Measurements from ENCODE around the gene FRMD8.
"Not testable (repeated sequence)": the region's sequence is repeated elsewhere in the genome, so short reads cannot be mapped to it uniquely, and the experiment has no call there.

Gene FRMD8

DNA sequence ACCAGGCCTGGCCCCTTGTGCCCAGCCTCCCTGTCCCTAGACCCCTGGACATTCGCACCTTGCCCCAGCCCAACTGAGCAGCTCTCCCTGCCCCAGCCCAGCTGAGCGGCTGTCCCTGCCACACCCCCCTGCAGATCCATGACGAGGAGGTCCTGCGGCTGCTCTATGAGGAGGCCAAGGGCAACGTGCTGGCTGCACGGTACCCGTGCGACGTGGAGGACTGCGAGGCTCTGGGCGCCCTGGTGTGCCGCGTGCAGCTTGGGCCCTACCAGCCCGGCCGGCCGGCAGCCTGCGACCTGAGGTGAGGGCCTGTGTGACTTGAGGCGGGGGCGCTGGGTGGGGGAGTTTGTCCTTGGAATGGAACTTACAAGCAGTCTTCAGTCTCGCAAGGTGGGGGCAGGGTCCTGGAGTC, 7.7 kb downstream of the FRMD8 start:
- no peak for DNase-seq

DNA sequence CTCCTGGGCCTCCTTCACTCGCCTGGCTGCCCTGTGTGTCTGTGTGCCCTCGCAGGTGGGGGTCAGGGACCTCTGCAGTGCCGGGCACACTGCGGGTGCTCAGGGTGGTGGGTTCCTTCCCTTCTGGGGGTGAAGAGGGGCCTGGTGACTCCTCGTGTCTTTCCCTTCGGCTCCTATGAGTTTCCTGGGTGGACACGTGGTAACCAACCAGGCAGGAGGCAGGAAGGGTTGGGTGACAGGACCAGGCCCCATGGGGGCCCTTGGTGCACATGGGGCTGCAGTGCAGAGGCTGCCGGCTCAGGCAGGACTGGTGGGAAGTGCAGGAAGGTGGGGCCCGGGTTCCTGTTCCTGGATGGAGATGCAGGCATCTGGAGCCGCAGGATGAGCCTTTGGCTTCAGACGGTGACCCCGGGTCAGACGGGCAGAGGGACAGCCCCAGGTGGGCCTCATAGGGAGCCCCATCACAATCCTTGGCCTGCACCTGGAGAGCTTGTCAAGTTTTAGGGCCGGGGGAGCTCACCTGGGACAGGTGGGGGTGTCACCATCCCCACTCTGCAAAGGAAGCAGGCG, 9.6 kb downstream of the FRMD8 start:
- no peak for DNase-seq

DNA sequence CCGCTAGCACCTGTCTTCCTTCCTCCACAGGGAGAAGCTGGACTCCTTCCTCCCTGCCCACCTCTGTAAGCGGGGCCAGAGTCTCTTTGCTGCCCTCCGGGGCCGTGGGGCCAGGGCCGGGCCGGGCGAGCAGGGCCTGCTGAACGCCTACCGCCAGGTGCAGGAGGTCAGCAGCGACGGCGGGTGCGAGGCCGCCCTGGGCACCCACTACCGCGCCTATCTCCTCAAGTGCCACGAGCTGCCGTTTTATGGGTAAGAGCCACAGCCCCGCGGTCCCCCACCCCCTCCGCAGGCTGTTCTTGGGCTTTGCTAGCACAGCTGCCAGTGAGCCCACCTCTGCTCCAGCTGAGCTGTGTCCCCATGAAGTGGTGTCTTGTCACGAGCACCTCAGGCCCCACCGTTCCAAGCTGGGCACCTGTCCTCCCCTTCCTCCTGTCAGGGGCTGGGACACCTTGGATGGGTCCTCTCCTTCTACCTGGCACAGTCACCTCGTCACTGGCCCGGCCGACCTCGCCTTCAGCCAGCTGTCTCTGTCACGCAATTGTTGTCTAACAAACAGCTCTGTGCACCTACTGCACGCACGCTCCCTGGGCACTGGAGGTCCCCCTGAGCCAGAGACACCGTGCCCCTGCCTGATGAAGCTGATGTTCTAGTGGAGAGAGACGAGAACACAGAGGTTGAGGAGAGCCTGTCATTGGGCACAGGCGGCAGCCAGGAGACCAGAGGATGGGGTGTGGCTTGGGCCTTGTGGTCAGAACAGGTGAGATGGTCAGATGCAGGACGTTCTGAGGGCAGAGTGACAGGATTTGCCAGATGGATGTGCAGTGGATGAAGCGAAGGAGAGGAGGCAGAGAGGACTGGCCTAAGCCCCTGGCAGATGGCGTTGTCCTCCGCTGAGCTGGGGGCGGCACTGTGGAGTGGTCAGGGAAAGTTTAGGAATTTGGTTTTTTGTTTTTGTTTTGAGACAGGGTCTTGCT, 10.6 kb downstream of the FRMD8 start:
- no peak for DNase-seq

DNA sequence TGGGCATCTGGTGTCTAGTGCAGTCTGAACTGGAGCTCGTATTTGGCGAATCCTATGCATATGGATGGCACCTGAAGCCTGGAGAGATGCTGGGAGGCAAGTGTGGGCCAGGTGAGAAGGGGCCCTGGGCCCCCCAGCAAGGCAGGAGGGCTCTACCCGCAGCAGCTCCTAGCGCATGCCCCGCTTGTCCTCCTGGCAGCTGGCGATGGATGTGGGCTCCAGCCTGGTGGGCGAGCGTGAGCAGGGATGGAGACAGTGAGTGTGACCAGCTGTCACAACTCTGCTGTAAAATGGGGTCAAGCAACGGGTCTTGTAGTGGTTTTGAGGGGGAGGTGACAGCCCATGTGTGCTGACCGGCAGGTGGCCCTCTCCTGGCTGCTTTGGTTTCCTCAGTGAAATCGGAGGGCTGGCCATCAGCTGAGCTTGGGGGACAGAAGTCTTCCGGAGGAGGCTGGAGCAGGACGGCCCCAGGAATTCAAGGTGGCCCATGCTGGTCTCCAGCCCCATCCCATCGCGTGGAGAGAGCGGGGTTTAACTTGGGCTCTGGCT, 12.0 kb downstream of the FRMD8 start:
- DNase-seq, result no peak

DNA sequence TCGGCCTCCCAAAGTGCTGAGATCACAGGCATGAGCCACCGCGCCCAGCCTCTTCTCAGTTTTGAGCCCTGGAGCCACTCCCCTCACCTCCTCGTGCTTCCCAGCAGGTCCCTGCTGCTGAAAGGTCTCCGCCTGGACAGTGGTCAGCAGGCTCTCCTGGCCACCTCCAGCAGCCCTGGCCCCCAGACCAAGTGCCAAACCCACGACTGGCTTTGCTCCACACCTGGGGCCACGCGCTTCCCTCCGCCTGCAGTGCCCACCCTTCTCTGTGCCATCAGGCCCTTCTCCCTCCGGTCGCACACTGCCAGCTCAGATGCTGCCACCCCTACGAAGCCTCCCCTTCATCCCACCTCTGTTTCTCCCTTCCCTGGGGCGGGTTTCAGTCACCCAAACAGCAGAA, 12.8 kb downstream of the FRMD8 start:
- no peak for DNase-seq

DNA sequence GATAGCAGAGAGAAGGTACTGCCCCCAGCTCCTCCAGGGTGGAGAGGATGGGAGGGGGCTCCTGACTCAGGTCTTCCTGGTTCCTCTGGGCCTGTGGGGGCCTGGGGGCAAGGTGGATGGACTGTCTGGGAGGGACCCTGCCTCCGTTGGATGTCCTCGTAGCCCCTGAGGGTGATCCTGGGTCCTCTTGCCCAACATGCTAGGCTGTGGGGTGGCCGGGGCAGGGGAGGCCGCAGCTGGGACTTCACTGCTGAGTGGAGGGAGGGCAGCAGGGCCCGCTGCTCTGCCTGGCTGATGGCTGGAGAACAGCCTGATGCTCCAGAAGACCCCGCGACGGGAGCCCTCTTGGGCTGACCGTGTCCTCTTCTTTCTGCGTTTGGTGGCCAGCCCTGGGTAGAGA, 13.4 kb downstream of the FRMD8 start:
- DNase-seq, result no peak

DNA sequence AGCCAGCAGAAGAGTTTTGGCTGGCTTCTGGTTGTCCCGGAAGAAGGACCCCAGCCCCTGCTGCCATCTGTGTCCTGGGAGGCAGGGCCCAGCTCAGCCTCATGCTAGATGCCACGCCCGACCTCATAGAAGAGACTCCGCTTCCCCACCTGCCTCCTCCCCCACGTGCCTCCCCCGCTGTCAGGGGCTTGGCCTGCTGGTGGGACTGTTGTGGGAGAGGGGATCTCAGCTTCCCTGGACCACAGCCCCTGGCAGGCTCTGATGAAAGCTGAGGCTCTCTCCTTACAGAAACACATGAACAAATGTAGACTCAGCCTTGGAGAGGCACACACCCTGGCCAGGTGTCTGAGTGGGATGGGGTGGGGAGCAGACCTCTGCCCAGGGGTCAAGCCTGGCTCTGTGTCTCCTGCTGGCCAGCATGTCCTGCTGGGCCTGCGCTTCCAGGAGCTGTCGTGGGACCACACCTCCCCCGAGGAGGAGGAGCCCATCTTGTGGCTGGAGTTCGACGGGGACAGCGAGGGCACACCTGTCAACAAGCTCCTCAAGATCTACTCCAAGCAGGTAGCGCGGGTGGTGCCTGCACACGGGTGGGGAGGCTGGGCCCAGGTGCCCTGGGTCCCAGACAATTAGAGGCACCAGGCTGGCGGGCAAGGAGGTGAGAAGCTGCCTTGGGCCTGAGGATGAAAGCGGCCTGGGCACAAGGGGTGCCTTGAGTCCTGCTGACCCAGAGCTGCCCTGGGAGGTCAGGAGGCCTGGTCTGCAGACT, 14.1 kb downstream of the FRMD8 start:
- DNase-seq, result no peak

DNA sequence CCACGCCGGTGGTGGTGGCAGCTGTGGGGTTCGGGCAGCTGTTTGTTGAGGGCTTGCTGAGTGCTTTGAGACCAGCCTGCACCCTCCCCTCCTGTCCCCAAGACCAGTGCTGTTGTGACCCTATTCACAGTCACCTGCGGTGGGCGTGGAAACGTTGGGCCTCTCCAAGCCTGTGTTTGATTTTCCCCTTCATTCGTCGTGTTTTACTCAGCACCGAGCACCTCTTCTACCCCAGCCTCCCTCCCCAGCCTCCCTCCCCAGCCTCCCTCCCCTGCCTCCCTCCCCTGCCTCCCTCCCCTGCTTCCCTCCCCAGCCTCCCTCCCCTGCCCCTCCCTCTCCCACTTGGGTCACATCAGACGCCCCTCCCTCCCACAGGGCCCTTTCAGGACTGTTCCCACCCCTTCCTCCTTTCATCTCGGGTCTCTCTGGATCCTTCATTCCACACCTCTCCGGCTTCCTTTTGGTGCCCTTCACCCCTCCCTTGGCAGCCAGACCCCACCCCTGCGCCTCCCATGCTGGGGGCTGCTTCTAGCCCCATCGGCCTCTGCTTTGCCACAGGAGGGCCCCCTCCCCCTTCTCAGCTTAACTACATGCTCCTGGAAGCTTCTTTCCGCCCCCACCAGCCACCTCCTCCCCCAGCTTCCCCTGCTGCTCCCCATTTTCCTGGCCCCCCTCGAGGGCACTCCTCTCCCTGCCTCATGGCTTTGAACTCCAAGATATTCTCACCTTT, 14.8 kb downstream of the FRMD8 start:
- DNase-seq, result no peak

DNA sequence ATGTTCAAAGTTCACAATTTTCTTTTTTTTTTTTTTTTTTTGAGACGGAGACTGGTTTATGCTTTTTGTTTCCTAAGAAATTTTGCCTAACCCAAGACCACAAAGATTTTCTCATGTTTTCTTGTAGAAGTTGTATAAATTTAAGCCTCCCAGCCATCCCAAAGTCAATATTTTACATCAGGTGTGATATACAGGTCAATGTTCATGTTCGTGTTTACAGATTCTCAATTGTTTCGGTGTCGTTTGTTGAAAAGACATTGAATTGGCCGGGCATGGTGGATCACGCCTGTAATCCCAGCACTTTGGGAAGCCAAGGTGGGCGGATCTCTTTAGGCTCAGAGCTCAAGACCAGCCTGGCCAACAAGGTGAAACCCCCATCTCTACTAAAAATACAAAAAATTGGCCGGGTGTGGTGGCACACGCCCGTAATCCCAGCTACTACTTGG, 15.4 kb downstream of the FRMD8 start:
- DNase-seq, result no peak

DNA sequence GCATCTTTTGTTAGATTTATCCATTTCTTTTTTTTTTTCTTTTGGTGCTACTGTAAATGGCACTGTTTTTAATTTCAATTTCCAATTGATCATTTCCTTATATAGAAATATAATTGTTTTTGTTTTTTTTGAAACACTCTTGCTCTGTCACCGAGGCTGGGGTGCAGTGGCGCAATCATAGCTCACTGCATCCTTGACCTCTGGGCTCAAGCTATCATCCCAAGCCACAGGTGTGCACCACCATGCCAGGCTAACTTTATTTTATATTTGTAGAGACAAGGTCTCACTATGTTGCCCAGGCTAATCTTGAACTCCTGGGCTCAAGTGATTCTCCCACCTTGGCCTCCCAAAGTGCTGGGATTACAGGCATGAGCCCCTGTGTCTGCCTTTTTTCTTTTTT, 16.4 kb downstream of the FRMD8 start:
- no peak for DNase-seq

DNA sequence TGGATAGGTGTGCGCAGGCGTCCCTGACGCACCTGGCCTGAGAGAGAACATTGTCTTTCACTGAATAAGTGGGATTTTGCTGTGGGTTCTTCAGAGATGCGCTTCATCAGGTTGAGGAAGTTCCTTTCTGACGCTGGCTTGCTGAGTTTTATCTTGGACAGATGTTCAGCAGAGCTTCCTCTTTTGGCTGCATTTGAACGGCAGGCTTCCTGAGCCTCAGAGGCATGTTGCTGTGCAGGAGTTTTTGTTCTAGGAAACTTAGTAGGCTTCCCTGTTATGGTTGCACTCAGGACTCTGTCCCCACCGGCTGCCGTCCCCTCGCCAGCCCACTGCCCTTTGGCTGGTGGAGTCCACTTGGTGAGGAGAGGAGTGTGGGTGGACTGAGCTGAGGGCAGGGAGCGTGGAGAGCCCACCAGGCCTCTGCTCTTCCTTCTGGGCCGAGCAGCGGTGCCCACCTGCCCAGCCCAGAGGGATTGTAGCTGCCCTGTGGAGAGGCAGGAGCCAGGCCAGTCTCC, 17.2 kb downstream of the FRMD8 start:
- no peak for DNase-seq

DNA sequence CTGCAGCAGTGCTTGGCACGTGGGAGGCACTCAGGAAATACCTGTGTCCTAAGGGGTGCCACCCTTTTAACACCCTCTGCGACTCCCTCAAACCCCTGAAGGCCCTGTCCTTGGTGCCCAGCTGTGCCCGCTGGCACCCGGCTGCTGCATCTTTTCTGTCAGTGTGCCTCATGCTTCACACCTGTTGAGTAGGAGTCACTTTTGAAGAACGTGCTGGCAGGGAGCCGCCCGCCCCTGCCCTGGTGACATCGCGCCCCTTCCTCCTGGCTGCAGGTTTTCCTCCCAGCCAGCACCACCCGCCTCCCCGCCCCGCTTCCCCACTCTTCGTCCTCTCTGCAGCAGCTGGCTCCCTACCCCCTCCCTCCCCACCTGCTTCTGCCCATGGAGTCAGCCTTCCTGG, 17.8 kb downstream of the FRMD8 start:
- DNase-seq, result no peak

DNA sequence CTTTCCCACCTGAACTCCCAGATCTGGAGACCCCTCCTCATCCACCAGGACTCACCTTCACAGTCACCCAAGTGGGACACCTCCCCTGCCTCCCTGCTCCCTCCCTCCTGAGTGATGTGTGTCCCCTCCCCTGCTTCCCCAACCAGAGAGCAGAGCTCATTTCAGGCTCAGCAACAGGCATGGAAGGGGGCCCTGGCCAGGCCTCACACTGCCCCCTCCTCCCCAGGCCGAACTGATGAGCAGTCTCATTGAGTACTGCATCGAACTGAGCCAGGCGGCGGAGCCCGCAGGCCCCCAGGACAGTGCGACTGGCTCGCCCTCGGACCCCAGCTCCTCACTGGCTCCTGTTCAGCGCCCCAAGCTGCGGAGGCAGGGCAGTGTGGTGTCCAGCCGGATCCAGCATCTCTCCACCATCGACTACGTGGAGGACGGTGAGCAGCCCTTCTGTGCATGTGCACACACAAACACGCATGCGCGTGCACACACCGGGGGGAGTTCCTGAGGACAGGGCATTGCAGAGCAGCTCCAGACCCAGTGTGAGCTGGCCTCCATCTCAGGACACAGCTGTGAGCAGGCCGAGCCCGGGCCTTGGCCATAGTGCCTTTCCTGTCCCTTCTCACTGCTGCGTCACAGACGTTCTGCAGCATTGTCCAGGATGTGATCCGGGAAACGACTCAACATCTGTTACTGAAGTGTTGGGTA, 18.4 kb downstream of the FRMD8 start:
- no peak for DNase-seq

DNA sequence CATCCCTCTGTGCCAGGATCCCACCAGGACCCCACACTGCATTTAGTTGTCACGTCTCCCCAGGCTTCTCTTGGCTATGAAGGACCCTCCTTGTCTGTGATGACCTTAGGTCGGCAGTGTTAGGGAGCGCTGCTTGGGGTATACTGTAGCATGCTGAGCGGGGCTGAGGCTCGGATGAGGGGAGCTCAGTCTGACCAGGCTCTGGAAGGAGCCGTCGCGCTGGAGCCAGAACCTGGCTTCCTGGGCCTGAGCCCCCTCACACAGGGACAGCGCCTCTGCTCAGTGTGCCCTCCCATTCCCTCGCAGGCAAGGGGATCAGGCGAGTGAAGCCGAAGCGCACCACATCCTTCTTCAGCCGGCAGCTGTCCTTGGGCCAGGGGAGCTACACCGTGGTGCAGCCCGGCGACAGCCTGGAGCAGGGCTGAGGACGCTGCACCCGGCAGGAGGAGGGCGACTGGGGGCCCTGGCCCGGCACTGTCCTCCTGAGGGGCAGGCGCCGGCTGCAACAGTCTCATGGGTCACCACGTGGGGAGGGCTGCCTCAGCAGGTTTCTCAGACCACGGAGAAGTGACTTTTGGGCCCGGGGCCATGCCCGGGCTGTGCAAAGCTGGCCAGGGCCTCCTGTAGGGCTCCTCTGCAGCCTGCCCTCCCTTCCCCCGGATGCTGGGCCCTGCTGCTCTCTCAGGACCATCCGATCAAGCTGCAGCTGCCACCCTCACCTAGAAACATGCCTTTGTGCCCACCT, 24.7 kb downstream of the FRMD8 start:
- DNase-seq, result no peak

DNA sequence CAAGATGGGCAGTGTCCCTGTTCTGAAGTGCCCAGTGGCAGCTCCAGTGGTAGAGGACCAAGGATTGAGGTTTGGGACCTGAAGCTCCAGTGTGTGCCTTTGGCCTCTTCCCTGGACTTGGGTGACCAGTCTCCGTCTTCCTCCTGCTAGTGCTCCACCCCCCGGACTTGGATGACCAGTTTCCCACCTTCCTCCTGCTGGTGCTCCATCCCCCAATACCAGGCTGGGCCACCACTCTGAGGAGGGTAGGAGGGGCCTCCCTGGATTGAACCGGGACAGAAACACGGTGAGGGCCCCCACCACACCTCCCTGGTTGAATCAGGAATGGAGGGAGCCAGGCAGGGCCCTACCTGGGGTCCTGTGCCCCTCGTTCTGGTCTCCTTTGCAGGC, 25.2 kb downstream of the FRMD8 start:
- no peak for DNase-seq

DNA sequence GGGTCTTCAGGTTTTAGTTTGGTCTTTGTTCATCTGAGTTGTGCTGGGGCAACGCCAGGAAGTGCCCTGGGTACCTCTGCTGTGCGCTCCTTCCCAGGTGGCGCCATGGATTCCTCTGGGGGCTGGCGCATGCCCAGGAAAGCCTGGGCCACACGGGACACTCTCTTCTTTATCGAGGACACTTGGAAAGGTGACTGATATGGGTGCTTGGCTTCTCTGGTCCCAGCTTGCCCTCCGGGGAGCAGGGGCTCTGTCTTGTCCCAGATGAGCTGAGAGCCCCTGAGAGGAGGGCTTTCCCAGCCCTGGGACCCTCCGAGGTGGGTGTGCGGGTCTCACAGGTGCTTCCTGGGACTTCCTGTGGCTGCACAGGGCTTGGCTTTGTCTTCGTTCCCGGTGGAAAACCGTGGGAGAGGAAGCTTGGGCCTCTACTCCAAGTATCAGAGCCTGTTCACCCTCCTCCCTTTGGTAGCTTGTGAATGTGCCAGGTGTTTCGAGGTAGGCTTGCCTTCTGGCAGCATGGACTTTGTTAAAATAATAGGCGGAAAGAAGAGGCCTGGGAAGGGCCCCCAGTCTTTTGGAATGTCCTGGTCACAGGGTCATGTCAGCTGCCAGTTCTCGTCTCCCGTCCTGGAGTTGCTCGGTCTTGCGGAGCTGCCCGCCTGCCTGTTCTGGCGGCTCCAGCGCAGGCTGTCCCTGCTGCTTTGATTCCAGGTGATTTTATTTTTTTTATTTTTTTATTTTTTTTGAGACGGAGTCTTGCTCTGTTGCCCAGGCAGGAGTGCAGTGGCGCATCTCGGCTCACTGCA, 26.0 kb downstream of the FRMD8 start:
- DNase-seq, result no peak

DNA sequence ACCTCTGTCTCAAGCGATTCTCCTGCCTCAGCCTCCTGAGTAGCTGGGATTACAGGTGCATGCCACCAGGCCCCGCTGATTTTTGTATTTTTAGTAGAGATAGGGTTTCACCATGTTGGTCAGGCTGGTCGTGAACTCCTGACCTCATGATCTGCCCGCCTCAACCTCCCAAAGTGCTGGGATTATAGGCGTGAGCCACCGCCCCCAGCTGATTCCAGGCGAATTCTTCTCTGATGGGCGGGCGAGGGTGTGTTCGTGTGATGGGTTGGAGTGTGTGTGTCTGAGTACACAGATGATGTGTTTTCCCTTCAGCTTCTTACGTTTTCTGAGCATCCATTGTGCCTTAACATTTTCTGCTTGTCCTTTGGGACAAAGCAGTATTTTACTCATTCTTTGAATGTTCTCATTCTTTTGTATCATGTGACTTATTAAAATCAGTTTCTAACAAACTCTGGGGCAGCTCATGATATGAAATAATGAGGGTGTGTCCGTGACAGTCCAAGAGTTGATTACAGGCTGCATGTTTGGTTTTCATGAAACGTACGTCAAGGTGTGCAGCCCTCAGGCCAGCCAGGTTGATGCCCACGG, 26.7 kb downstream of the FRMD8 start:
- not testable (repeated sequence) for DNase-seq

DNA sequence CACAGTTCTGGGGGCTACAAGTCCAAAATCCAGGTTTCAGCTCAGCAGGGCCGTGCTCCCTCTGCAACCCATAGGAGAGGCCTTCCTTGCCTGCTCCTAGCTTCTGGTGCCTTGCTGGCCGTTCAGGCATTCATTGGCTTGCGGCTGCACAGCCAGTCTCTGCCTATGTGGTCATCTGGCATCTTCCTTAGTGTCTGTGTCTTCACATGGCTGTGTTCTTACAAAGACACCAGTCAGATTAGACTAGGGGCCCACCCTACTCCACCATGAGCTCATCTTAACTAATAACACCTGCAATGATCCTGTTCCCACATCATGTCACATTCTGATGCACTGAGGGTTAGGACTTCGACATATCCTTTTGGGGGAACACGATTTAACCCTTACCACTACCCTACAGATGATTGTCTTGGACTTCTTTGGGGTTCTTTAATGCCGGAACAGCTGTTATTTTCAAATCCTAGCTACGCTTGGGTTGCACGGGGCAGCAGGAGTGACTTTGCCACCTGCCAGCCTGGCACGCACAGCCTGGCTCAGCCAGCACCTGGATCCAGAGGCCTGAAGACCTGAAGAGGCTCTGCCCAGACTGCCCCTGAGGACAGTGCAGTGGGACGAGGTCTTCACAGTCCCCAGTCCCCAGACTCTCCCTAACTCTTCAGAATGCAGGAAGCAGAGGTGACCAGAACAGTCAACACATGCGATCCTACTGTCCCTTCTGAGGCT, 28.5 kb downstream of the FRMD8 start:
- DNase-seq, result peak; percentile 2
